K562 (cell line): ENCODE data around the gene URB2. TPM values are rescaled to one million over a fixed set of nuclear protein-coding genes. Genes with fewer than 3 reads are reported as not detected.
A peak's percentile ranks its signal among the peaks of the same experiment; 100 is the strongest.

Source experiments
- BACH1 ChIP-seq: fragments of 200-800 bp; sonication (Bioruptor generic); IDR thresholded peaks from 2 replicates; pipeline ENCODE4 v1.6.1; 2016; ENCODE audit warnings: missing genetic modification characterization, missing compliant biosample characterization
- FOXP4 ChIP-seq: sonication (generic); formaldehyde crosslinking; IDR thresholded peaks from 2 replicates; pipeline ENCODE4 v1.8.0; 2022; ENCODE audit warnings: mild to moderate bottlenecking, missing genetic modification reagents, borderline replicate concordance
- ILK ChIP-seq: fragments of 450-650 bp; IDR thresholded peaks from 2 replicates; pipeline ENCODE4 v1.6.1; 2016; ENCODE audit warnings: missing genetic modification characterization, low read depth, mild to moderate bottlenecking, missing compliant biosample characterization, moderate library complexity, borderline replicate concordance
- KHSRP ChIP-seq: fragments of 450-650 bp; IDR thresholded peaks from 2 replicates; pipeline ENCODE4 v1.6.1; 2017
- MEF2D ChIP-seq: conservative IDR thresholded peaks from 2 replicates; pipeline ENCODE4 v1.6.1; 2016; ENCODE audit warnings: low read depth, missing genetic modification characterization, missing compliant biosample characterization
- MXI1 ChIP-seq: IDR thresholded peaks from 2 replicates; pipeline ENCODE4 v1.6.1; 2011; ENCODE audit warnings: low read depth, mild to moderate bottlenecking, improper control_type of control experiment, low read length
- NR3C1 ChIP-seq: sonication (generic); formaldehyde crosslinking; IDR thresholded peaks from 2 replicates; pipeline ENCODE4 v1.8.1; 2022; ENCODE audit warnings: missing genetic modification reagents
- OTX1 ChIP-seq: fragments of 450-650 bp; formaldehyde crosslinking; IDR thresholded peaks from 2 replicates; pipeline ENCODE4 v1.4.0; 2022; ENCODE audit warnings: mild to moderate bottlenecking
- POLR2AphosphoS5 ChIP-seq: IDR thresholded peaks from 2 replicates; pipeline ENCODE4 v1.6.1; 2011; ENCODE audit warnings: mild to moderate bottlenecking, low read depth, low read length, moderate library complexity; ENCODE audit not compliant: control insufficient read depth, insufficient read depth
- POLR2G ChIP-seq: fragments of 200-400 bp; formaldehyde crosslinking; IDR thresholded peaks from 2 replicates; pipeline ENCODE4 v1.6.1; 2017; ENCODE audit warnings: low read depth, mild to moderate bottlenecking, antibody characterized with exemption, low read length, moderate library complexity
- POLR3G ChIP-seq: IDR thresholded peaks from 2 replicates; pipeline ENCODE4 v1.6.1; 2011; ENCODE audit not compliant: insufficient read length, insufficient replicate concordance; ENCODE audit errors: extremely low read depth
- RBBP5 ChIP-seq: fragments of 200-600 bp; sonication (generic); IDR thresholded peaks from 2 replicates; pipeline ENCODE4 v1.6.1; 2012; ENCODE audit warnings: borderline replicate concordance, mild to moderate bottlenecking, low read length, control low read depth, inconsistent platforms; ENCODE audit not compliant: insufficient read depth, poor library complexity, severe bottlenecking
- RBM14 ChIP-seq: fragments of 200-400 bp; formaldehyde crosslinking; IDR thresholded peaks from 2 replicates; pipeline ENCODE4 v1.6.1; 2018; ENCODE audit warnings: low read depth, mild to moderate bottlenecking, low read length, moderate library complexity, borderline replicate concordance; ENCODE audit not compliant: insufficient read depth
- SIN3B ChIP-seq: fragments of 450-650 bp; IDR thresholded peaks from 2 replicates; pipeline ENCODE4 v1.6.1; 2017; ENCODE audit warnings: low read depth, mild to moderate bottlenecking, moderate library complexity
- SMAD1 ChIP-seq: fragments of 150-350 bp; IDR thresholded peaks from 2 replicates; pipeline ENCODE4 v1.6.1; 2014; ENCODE audit warnings: low read length, low read depth; ENCODE audit not compliant: partially characterized antibody
- SMAD2 ChIP-seq: fragments of 150-350 bp; IDR thresholded peaks from 2 replicates; pipeline ENCODE4 v1.6.1; 2014; ENCODE audit warnings: low read depth, mild to moderate bottlenecking, low read length
- SMC3 ChIP-seq: conservative IDR thresholded peaks from 2 replicates; pipeline ENCODE4 v1.6.1; 2011; ENCODE audit warnings: low read depth, low read length, improper control_type of control experiment; ENCODE audit not compliant: insufficient read depth
- XRCC3 ChIP-seq: fragments of 450-650 bp; IDR thresholded peaks from 2 replicates; pipeline ENCODE4 v1.6.1; 2017; ENCODE audit warnings: mild to moderate bottlenecking, moderate library complexity
- ZBTB1 ChIP-seq: sonication (generic); formaldehyde crosslinking; IDR thresholded peaks from 2 replicates; pipeline ENCODE4 v1.8.1; 2023; ENCODE audit warnings: missing genetic modification reagents, low read depth, mild to moderate bottlenecking, borderline replicate concordance
- ZC3H4 ChIP-seq: sonication (generic); formaldehyde crosslinking; IDR thresholded peaks from 2 replicates; pipeline ENCODE4 v1.9.0; 2021; ENCODE audit warnings: missing genetic modification reagents, borderline replicate concordance
- ZFPM2 ChIP-seq: fragments of 250-450 bp; sonication (Bioruptor Pico); IDR thresholded peaks from 2 replicates; pipeline ENCODE4 v1.5.1; 2022; ENCODE audit warnings: mild to moderate bottlenecking
- ZNF12 ChIP-seq: sonication (generic); formaldehyde crosslinking; IDR thresholded peaks from 2 replicates; pipeline ENCODE4 v1.4.0; 2020; ENCODE audit warnings: mild to moderate bottlenecking, missing genetic modification reagents
- ZNF212 ChIP-seq: fragments of 450-650 bp; formaldehyde crosslinking; IDR thresholded peaks from 2 replicates; pipeline ENCODE4 v1.4.0; 2020; ENCODE audit warnings: mild to moderate bottlenecking
- ZNF589 ChIP-seq: fragments of 200-800 bp; sonication (Bioruptor generic); IDR thresholded peaks from 2 replicates; pipeline ENCODE4 v1.6.1; 2016; ENCODE audit warnings: low read depth, missing genetic modification characterization, missing compliant biosample characterization
- ZNF778 ChIP-seq: fragments of 450-650 bp; formaldehyde crosslinking; IDR thresholded peaks from 2 replicates; pipeline ENCODE4 v1.4.0; 2020; ENCODE audit warnings: mild to moderate bottlenecking, moderate library complexity
- polyA plus RNA-seq, 8 experiments: library from polyadenylated mRNA; depleted of rRNA in 4 of 8; stranded (reverse) in 5 of 8; unstranded in 3 of 8; fragments of >200 nt; fragmentation: Nextera tagmentation in 2 of 8; fragmentation: Illumina TruSeq in 1 of 8; extraction: Ambion mirVana in 2 of 8; extraction: Trizol in 1 of 8; gene quantifications; 2 replicates each; pipeline versions ENCODE4 v1.2.1 to v1.2.3, GENCODE V29; 2011 to 2014; ENCODE audit warnings: inconsistent platforms in 1 of 8, missing spikeins in 1 of 8
- total RNA-seq, 7 experiments: library from RNA; depleted of rRNA in 6 of 7; stranded (reverse); fragments of >200 nt in 6 of 7; fragmentation: Illumina TruSeq in 2 of 7; extraction: Trizol in 2 of 7; gene quantifications; 2 replicates each; pipeline versions ENCODE4 v1.2.1 to v1.2.3, GENCODE V29; 2011 to 2021; ENCODE audit warnings: low replicate concordance in 1 of 7
- TF ChIP-seq, protein P1 (sequence below): fragments of 250-450 bp; sonication (Bioruptor Pico); IDR thresholded peaks from 2 replicates; pipeline ENCODE4 v1.8.0; 2021; ENCODE audit warnings: moderate library complexity, mild to moderate bottlenecking, inconsistent platforms

URB2 gene
- total and polyA plus RNA-seq, 9 of the 15 experiments (the other 6 are each of a cell fraction or from before 2014, with no cell fraction given) = 2.8 to 28.3 (median 19.0) TPM

DNA sequence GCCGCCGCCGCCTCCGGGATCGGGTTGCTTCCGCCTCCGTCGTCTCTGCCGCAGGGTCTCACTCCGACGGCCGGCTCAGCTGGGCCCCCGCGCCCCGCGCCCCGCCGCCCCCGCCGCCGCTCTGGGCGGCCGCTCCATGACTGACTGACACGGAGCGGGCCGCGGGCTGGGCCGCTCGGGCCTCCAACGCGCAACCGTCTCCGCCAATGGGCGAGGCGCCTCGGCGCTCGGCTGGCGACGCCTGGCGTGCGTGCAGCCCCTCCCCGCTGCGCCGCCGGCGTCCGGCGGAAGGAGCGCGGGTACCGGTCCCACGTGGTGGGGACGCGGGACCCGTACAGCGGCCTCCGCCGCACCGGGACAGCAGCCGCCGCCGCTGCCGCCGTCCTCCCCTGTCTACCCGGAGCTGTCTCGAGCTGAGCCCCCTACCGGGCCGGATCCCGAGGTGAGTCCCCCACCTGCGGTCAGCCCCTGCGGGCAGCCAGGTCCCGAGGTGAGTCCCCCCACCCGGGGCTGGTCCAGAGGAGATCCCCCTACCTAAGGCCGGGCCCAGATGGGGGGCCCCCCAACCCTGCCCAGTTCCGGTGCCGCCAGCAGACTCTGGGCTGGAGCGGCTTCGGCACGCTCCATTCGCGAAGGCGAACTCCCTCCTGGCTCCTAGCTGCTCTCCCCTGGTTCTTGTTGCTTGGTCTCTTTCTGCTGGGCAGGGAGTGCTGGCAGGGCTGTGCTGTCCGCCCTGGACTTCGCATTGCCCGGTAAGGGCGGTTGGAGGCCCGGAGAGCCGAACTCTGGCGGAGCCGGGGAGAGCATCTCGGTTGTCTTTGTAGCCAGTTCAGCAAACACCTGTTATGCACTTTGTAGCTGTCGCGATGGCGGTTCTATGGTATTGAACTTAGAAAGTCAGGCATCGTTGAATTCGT, at the start of gene URB2, which contains the start of gene TAF5L (continued):
- TF ChIP-seq FOXP4 (no peak), SIN3B (peak; percentile 79), NR3C1 (CRISPR knock-in tag) (peak; percentile 27; the same call in 1 of the 2 replicates), SMC3 (no peak), OTX1 (CRISPR knock-in tag) (0 out of 2 replicates have a peak, but pooled peaks have one; percentile 29), RBBP5 (peak; percentile 97), ZFPM2 (CRISPR knock-in tag) (no peak), BACH1 (tag) (no peak), MXI1 (peak; percentile 99), ILK (tag) (no peak), POLR2AphosphoS5 (peak; percentile 72; the same call in 1 of the 2 replicates), POLR3G (no peak), ZBTB1 (peak; percentile 60; the same call in 1 of the 2 replicates), XRCC3 (no peak), RBM14 (no peak), POLR2G (peak; percentile 92), ZNF778 (CRISPR knock-in tag) (no peak), MEF2D (tag) (no peak), ZNF212 (no peak), ZC3H4 (no peak), ZNF589 (CRISPR knock-in tag) (no peak), SMAD1 (no peak), SMAD2 (no peak), ZNF12 (no peak; the same call in 1 of the 2 replicates), KHSRP (no peak)
- TF ChIP-seq, protein P1, sequence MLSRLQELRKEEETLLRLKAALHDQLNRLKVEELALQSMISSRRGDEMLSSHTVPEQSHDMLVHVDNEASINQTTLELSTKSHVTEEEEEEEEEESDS = no peak
